ENCODE measurements around the gene SPEN.

The SPEN gene

DNA sequence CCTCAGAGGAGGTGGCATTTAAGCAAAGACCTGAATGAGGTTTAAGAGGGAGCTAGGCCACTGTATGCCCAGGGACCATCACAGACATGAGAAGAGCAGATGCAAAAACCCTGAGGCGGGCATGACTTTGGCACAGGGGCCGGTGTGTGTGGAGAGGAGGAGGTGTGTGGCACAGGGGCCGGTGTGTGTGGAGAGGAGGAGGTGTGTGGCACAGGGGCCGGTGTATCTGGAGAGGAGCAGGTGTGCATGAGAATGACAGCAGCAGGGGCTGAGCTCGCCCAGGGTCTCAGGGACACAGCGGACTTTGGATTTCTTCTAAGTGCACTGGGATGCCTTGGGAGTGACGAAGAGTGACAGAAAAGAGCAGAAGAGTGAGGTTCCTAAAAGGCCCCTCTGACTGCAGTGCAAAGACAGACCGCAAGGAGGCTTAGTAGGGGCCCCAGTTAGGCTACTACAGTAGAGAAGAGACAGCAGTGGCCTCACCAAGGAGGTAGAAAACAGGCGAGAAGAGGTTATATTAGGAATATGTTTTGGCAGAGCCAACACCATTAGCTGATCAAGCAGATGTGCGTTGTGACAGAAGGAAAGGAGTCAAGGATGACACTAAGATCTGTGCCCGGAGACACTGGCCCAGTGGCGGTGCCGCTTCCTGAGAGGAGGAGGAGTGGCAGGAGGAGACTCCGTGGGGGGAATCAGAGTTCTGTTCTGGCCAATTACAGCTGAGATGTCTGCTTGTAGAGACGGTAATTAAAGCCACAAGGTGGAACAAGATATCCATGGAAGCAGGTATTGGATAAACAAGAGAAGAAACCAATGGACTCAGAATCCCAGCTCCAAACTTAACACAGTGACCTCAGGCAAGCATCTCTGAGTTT is 110.0 kb downstream of the SPEN start:
- H3K4me3 ChIP-seq (ENCODE audit: control insufficient read depth, low read depth, low read length): no peak overlapping the region
- DNase-seq (ENCODE audit: low read depth): no peak
- TF ChIP-seq, protein P1, sequence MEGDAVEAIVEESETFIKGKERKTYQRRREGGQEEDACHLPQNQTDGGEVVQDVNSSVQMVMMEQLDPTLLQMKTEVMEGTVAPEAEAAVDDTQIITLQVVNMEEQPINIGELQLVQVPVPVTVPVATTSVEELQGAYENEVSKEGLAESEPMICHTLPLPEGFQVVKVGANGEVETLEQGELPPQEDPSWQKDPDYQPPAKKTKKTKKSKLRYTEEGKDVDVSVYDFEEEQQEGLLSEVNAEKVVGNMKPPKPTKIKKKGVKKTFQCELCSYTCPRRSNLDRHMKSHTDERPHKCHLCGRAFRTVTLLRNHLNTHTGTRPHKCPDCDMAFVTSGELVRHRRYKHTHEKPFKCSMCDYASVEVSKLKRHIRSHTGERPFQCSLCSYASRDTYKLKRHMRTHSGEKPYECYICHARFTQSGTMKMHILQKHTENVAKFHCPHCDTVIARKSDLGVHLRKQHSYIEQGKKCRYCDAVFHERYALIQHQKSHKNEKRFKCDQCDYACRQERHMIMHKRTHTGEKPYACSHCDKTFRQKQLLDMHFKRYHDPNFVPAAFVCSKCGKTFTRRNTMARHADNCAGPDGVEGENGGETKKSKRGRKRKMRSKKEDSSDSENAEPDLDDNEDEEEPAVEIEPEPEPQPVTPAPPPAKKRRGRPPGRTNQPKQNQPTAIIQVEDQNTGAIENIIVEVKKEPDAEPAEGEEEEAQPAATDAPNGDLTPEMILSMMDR (conservative IDR thresholded peaks at IDR 0.05; ENCODE audit: control insufficient read depth, insufficient read depth, low read depth, low read length): peak; percentile 30

DNA sequence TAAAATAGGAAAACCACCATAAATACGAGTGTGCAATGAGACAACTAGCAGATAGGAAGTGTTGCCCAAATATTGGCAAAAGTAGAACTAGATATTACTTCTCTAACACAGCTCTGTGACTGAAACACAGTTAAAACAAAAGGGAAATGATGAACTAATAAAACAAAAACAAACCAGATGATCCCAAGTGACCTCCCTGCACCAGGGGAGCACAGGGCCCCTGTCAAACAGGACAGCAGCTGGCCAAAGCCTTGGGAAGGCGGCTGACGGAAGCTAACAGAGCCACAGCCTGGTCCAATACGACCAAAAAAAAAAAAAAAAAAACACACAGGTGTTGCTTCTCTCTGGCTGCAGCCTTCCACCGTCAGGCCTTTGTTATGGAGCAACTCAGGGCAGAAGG is 110.6 kb downstream of the SPEN start:
- no peak overlapping the region for H3K4me3 ChIP-seq (ENCODE audit: control insufficient read depth, low read depth, low read length)
- TF ChIP-seq, protein P1 (conservative IDR thresholded peaks at IDR 0.05; ENCODE audit: control insufficient read depth, insufficient read depth, low read depth, low read length): no peak
- no peak for DNase-seq (ENCODE audit: low read depth)

DNA sequence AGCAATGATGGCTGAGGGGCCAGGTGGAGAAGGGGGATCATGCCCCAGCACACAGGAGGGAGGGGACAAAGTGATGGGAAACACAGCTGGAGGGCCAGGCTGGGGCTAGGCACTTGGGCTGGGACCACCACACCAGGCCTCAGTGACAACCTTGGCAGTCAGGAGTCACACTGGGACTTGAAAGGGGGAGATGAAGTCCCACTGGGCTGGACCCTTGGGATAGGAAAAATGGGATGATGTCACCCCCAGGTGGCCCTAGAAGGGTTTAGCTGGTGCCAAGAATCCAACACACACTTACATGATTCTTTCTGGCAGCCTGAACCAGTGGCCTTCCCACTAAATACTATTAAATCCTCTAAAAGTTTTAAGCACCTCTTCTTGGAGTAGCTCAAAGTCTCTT is 111.3 kb downstream of the SPEN start:
- DNase-seq (ENCODE audit: low read depth): no peak
- no peak overlapping the region for H3K4me3 ChIP-seq (ENCODE audit: control insufficient read depth, low read depth, low read length)
- TF ChIP-seq, protein P1 (conservative IDR thresholded peaks at IDR 0.05; ENCODE audit: control insufficient read depth, insufficient read depth, low read depth, low read length): no peak

DNA sequence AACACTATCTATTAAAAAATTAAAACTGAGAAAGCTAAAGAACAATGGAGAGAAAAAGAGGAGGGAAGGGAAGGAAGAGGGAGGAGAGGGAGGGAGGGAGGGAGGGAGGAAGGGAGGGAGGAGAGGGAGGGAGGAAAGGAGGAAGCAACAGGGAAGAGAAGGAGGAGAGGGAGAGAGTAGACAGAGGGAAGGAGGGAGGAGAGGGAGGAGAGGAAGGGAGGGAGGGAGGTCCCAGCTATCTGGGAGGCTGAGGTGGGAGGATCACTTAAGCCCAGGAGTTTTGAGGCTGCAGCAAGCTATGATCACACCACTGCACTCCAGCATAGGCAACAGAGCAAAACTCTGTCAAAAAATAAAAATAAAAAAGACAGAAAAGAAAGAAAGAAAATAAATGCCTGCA is 111.9 kb downstream of the SPEN start:
- no peak for DNase-seq (ENCODE audit: low read depth)
- TF ChIP-seq, protein P1 (conservative IDR thresholded peaks at IDR 0.05; ENCODE audit: control insufficient read depth, insufficient read depth, low read depth, low read length): no peak
- H3K4me3 ChIP-seq (ENCODE audit: control insufficient read depth, low read depth, low read length): no peak overlapping the region

DNA sequence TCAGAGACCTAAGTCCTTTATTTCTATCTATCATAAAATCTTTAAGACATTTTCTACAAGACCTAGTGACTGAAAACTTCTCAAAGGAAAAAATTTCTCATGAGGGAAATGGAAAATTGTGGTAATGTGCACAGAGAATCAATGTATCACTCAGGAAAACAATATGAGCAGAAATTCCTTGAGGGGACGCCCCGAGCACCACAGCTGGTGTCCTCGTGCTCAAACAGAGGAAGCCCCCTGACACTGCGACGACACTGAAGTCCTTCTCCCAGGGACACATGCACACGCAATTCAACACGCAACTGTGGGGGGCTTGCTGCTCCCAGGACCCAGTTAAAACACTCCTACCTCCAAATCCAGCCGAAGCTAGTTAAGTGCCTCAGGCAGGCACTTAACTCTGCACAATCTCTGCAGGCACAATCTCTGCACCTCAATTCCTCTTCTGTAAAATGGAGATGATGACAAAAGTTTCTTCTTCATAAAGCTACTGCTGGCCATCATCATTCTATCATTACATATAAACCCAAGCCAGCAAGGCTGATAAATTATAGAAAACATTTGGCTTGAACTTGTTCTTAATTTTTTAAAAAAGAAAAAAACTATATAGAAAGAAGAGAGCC is 112.4 kb downstream of the SPEN start:
- no peak for DNase-seq (ENCODE audit: low read depth)
- TF ChIP-seq, protein P1 (conservative IDR thresholded peaks at IDR 0.05; ENCODE audit: control insufficient read depth, insufficient read depth, low read depth, low read length): no peak
- no peak overlapping the region for H3K4me3 ChIP-seq (ENCODE audit: control insufficient read depth, low read depth, low read length)

DNA sequence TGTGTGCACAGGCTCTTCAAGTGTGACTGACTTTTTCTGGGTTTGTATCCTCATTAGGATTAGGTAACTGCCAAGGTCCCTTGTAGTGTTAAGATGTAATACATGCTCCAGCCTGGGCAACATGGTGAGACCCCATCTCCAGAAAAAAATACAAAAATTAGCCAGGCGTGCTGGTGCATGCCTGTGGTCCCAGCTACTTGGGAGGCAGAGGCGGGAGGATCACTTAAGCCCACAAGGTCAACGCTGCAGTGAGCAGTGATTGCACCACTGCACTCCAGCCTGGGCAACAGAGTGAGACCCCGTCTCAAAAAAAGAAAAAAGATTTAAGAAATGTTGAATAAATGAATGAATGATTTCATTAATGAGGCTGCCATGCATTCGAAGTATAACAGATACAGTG is 113.3 kb downstream of the SPEN start:
- TF ChIP-seq, protein P1 (conservative IDR thresholded peaks at IDR 0.05; ENCODE audit: control insufficient read depth, insufficient read depth, low read depth, low read length): no peak
- DNase-seq (ENCODE audit: low read depth): no peak
- no peak overlapping the region for H3K4me3 ChIP-seq (ENCODE audit: control insufficient read depth, low read depth, low read length)
